GM20000 (cell line): ENCODE data around the gene LCK.

Experiments used
- DNase-seq: peaks from one replicate; pipeline ENCODE4 v3.0.0; 2012; ENCODE audit warnings: low spot score
- TF ChIP-seq, protein P1 (sequence below): IDR thresholded peaks from 2 replicates; pipeline ENCODE4 v1.5.1; 2012; ENCODE audit warnings: mild to moderate bottlenecking, control low read depth; ENCODE audit errors: extremely low read depth, missing control alignments

LCK gene

DNA sequence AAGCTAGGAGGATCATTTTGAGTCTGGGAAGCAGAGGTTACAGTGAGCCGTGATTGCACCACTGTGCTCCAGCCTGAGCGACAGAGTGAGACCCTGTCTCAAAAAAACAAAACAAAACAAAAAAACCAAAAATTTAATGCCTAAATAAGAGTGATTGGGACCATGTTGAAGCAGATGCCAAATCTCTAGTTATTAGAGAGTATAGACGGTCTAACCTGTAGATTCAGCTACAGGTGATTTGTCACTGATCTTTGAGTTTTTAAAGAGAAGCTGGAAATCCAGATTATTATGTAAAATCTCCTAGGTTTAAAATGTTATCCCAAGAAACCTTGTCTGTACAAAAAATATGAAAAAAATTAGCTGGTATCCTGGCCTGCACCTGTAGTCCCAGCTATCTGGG lies 52.3 kb downstream of the LCK start:
- DNase-seq = no peak
- TF ChIP-seq, protein P1, sequence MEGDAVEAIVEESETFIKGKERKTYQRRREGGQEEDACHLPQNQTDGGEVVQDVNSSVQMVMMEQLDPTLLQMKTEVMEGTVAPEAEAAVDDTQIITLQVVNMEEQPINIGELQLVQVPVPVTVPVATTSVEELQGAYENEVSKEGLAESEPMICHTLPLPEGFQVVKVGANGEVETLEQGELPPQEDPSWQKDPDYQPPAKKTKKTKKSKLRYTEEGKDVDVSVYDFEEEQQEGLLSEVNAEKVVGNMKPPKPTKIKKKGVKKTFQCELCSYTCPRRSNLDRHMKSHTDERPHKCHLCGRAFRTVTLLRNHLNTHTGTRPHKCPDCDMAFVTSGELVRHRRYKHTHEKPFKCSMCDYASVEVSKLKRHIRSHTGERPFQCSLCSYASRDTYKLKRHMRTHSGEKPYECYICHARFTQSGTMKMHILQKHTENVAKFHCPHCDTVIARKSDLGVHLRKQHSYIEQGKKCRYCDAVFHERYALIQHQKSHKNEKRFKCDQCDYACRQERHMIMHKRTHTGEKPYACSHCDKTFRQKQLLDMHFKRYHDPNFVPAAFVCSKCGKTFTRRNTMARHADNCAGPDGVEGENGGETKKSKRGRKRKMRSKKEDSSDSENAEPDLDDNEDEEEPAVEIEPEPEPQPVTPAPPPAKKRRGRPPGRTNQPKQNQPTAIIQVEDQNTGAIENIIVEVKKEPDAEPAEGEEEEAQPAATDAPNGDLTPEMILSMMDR = no peak

DNA sequence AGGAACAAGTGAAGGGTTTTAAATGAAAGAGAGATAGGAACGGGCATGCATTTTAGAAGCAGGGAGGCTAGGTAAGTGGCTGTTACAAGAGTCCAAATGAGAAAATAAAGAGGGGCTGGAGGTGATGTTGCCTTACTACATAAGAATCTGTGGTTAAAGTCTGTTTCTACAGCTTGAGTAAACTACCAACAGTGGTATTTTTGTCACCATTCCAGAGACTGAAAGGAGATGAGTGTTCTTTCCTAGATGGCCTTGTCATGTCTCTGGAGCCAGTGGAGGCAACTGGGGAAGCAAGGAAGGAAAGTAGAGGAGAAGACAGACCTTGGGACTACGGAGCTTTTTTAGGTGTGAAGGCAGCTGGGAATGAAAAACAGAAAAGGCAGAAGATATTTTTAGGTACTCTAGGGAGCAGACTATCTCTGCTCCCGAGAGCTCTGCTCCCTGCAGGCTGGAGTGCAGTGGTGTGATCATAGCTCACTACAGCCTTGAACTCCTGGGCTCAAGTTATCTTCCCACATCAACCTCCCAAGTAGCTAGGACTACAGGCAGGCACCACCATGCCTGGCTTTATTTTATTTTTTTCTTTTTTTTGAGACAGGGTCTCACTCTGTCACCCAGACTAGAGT lies 53.0 kb downstream of the LCK start:
- TF ChIP-seq, protein P1 = no peak
- no peak for DNase-seq

DNA sequence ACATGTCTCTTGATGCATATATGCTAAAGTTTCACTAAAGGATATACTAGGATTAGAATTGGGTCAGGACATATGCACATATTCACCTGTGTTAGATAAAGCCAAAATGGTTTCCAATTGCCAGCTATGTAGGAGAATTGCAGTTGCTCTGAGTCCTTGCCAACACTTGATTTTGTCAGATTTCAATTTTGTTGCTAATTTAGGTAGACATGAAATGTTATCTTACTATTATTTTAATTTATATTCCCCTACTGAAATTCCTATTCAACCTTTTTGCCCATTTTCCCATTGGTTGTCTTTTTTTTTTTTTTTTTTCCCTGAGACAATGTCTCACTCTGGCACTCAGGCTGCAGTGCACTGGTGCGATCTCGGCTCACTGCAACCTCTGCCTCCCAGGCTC lies 54.2 kb downstream of the LCK start:
- DNase-seq = no peak
- TF ChIP-seq, protein P1 = no peak

DNA sequence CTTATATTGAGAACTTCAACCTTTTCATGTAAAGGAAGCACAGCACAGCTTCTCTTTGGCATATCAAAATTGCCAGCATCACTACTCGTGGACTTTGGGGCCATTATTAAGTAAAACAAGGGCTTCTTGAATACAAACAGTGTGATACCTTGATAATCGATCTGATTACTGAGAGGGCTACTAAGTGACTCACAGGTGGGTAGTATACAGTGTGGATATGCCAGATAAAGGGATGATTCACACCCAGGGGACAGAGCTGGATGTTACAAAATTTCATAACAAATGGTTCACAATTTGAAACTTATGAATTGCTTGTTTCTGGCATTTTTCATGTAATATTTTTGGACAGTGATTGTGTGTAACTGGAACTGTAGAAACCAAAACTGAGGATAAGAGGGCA lies 56.3 kb downstream of the LCK start:
- no peak for DNase-seq
- TF ChIP-seq, protein P1 = no peak

DNA sequence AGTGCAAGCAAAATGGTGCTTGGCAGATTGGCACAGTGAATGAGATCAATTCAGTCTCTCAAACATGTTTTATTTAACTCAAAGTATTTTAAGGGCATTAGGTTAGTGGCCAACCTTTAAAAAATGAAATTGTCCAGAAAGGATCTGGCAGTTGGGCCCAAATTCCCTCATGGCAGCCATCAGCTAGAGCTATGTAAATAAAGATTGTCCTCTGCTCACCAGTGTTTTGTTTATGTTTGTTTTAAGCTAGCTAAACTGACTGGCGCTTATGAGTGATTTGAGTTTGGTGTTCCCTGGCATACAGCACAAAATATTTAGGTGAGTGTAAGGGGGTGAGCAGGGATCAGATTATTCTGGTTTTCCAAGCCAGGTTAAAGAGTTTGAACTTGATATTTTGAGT lies 58.9 kb downstream of the LCK start:
- no peak for DNase-seq
- TF ChIP-seq, protein P1 = no peak

DNA sequence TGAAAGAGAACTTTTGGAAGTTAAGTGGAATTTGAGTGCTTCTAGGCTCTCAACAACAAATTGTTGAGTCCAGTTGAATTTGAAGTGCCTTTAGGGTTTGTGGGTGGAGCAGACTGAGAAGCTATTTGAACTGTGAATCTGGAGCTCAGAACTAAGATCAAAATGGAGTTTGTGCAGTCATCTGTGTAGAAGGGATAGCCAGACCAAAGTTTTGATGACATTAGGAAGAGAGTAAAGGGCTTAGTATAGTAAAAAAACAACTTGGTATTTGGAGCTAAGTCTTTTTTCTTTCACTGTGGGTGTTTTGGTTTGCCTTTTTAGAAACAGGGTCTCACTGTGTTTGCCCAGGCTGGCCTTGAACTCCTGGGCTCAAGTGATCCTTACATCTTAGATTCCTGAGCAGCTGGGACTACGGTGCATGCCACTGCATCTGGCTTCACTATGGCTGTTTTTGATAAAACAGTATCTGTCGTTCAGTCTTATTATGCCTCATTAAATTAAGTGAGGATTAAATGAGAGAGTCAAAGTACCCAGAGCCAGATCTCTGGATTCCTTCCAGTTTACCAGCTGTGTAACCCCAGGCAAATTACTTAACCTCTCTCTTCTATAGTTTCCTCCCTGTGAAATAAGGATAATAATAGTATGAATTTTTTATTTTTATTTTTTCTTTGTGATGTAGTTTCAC lies 60.8 kb downstream of the LCK start:
- TF ChIP-seq, protein P1 = no peak
- no peak for DNase-seq

DNA sequence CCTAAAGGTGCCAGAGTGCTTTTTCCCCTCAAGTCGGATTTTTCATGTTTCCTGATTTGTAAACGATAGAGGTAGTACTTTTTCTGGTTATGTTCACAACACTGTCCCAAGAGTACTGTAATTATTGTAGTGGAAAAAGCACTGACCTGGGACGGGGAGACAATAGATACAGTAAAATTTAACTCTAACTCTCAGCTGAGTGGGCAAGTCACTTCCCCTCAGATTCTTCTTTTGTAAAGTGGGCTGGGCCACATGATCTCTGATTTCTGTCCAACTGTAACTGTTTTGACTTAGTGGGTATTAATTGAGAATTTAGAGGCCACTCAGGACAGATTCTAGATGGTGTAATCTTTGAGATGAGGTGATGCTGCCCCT lies 65.8 kb downstream of the LCK start:
- no peak for DNase-seq
- TF ChIP-seq, protein P1 = no peak
